Measurements from ENCODE around the gene RNLS.

GRCh38 chr10:88582411-88582805 lies 710 bp downstream of the RNLS start:
- TF ChIP-seq CTCF (IDR thresholded peaks at IDR 0.05), result no peak
- TF ChIP-seq BCL3 (IDR thresholded peaks at IDR 0.05), result no peak
- TF ChIP-seq POLR2A (IDR thresholded peaks at IDR 0.05; ENCODE audit: low read length), result no peak
- TF ChIP-seq RAD21 (conservative IDR thresholded peaks at IDR 0.05 in 1 of 2, IDR thresholded peaks at IDR 0.05 in 1 of 2), result no peak
- TF ChIP-seq ZFP36 (IDR thresholded peaks at IDR 0.05; ENCODE audit: borderline replicate concordance, partially characterized antibody), result no peak
- TF ChIP-seq CHD2 (IDR thresholded peaks at IDR 0.05; ENCODE audit: low read length, partially characterized antibody), result no peak
